ENCODE measurements around the gene SATB2.
A peak's percentile ranks its signal among the peaks of the same experiment; 100 is the strongest.

SATB2 gene

DNA sequence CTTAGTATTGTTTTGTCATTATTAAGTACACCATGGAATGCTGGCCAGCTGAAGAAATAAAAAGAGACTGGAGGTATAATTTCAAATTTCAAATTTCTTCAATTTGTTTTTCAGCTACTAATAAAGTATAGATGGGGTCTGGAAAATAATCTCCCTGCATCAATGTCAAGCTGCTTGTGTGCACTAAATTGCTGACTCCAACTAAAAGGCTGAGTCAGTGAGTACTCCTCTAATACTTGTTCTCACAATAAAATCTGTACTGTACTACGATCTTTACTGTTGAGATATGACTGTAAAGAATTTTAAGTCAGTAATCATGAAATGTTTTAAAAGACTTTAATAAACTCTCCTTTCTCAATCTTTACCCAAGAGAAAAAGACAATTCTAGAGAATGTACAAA, 131.9 kb downstream of the SATB2 start:
- no peak for DNase-seq (ENCODE audit: low spot score)

DNA sequence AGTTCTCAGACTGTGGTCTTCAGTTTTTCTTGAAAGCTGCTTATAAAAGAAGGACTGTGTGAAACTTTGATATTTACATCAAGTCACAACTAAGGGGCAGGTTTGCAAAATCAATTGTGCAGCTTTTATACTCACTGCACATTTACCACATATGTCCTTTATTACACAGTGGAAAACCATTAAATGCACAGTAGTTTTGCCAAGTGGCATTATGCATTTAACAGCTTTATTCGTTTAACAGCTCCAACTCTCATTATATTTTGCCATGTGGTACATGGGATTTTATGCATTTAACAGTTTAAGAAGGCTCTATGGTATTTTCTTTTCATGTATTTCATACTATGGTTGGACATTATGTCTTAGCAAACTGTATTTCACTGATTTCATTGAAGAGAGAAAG, 135.6 kb downstream of the SATB2 start:
- no peak for DNase-seq (ENCODE audit: low spot score)

DNA sequence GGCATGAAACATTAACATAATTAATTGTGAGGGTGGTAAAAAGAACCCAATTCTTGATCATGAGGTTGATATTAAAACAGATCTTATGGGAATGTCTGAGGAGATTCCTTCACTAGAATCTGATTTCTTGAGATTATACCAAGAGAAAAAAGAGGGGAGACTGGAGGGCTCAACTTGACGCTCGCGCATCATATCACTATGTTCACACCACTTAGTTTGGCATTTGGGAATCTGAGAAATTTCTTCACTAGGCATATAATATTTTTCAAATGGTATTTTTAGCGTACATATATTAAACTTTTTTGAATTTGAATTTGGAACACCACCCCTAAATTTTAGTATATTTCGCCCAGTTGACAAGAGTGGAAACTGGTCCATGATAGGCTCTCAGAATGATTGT, 140.1 kb downstream of the SATB2 start:
- no peak for DNase-seq (ENCODE audit: low spot score)

DNA sequence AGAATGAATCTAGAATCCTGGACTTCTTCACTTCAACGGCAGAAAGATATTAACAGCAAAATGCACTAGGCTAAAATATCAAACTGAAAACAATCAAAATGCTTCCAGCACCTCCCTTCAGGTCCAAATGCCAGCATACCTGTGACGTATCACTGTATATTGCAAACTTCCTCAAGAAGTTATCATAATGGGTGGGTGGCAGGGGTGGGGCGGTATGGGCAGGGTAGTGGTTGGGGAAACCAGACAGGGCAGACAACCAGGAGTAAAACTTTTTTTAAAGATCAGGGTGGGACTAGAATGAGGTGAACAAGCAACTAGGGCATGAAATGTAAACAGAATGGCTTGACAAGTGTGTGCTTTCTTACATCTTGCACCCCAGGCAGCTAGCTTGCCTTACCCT, 140.9 kb downstream of the SATB2 start:
- no peak for DNase-seq (ENCODE audit: low spot score)

DNA sequence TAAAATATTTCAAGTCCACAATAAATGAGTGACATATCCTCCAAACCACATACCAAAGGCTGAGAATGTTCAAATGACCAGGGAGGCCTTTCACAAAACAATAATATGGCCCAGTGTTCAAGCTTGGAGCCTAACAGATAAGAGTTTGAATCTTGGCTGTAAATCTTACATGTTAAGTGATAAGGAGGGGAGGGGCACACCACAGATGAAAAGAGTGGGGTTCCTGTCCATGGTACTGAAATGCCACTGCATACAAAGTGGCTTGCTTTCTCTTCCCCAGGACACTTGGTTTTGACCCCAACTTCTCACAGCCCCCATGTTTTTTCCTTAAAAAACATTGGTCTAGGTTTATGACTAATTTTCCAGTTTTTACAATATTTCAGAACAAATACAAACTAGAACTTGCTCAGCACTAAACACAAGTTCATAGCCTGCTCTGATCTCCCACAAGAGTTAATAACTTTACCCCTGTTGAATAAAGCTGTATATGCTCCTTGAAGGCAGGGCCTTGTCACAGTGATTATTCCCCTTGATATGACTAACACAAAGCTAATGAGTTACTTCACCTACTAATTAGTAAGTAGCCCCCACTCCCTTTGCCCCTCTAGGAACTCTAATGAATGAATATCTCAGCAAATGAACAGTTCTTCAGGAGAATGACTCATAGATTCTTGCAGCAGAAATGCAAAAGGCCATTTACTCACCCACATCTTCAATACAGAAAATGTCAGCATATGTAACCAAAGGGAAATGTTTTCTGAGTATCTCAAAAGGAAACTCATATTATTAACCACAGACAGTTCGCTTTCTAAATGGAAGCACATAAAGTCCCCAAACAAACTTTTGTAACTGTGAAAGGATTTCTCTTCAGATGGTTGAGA, 142.2 kb downstream of the SATB2 start:
- DNase-seq (ENCODE audit: low spot score): peak; percentile 31

DNA sequence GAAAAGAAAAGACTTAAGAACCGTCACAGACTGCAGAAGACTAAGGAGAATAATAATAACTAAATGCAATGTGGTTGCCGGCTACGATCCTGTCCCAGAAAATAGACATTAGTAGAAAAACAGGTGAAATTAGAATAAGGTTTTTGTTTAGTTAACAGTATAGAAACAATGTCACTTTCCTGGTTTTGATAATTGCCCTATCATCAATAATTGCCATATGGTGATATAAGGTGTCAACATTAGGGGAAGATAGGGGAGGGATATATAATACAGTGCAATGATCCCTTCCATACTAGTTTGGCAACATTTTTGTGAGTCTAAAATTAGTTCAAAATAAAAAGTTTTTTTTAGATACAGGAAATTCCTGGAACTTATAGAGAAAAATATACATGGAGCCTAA, 144.8 kb downstream of the SATB2 start:
- no peak for DNase-seq (ENCODE audit: low spot score)

DNA sequence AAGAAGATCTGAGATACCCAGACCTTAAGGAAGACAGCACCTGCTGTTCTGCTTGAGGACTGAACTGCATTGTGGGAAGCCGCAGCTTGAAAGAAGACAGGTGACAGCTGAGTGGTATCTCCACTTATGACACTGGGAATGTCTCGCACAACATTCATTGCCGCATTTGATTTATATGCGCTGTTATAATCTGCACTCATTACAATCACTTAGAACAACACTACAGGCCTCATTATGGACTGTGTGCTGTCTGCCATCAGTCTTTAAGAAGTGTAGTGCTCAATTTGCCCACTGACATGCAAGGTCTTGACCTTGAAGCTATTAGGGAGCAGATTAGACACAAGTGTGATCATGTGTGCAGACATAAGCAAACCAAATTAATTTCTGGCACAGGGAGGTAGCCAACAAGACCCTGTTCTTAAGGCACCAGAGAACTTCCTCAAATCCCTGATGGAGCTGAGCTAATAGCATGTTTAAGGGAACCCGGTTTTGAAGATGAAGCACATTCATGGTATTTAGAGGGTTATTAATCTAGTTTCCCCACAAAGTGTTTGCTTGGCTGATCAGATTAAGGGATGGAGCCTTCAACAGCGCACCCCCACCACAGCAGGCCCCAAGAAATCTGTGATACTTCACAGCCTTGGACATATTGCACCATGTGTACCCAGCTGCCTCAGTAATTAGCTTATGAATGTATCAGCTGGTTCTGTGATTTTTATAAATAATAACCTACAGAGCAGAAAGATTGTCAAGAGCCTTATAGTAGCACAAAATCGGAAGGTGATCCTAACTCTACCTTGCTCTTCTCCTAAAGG, 146.8 kb downstream of the SATB2 start:
- DNase-seq (ENCODE audit: low spot score): no peak

DNA sequence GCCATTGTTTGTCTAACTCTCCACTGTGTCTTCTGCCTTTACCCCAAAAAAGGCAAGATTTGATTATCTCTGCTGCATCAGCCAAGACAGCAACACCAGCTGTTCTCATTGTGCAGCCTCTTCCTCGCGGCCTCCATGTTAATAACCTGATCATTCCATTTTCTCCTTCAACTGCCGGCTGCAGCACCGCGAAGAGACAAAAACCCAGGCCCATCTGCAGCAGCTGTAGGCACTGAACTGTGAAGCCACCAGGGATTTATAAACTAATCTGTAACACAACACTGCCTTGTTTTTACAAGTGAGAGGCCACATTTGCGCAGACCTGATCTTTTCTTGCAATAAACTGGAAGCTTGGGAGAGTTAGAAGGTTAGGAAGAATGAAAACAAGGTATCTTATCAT, 147.8 kb downstream of the SATB2 start:
- DNase-seq (ENCODE audit: low spot score): no peak

DNA sequence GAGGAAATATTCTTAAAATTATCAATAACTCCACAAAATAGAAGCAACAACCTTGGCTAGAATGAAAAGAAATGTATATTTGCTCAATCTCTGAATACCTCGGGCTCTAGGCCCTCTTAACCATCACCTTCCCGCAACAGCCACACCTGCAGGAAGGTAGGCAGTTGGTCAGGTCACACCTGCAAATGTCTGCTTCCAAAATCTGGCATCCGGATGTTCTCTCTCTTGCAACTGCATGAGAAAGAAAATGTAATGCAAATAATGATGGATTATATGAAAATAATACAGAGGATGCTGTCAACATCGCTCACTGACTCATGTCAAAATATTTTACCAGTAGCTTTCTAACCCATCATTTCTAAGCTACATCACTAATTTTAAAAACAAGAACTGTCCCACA, 148.3 kb downstream of the SATB2 start:
- DNase-seq (ENCODE audit: low spot score): no peak

DNA sequence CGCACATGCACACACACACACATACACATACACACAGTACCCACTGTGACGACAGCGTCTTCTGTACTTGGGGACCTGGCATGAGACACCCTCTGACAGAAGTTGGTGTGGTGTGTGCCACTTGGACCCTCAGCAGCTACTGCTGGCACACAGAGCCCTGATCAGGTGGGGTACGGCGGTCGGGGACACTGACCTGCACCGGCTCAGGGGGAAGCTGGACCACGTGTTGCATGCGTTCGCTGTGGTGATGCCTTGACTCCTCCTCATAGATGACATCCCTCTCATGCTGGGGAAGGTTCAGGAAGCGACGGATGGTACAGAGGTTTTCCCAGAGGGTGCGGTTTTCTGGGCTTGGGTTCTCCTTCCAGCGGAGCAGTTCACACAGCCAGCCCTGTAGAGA, 149.2 kb downstream of the SATB2 start:
- no peak for DNase-seq (ENCODE audit: low spot score)

DNA sequence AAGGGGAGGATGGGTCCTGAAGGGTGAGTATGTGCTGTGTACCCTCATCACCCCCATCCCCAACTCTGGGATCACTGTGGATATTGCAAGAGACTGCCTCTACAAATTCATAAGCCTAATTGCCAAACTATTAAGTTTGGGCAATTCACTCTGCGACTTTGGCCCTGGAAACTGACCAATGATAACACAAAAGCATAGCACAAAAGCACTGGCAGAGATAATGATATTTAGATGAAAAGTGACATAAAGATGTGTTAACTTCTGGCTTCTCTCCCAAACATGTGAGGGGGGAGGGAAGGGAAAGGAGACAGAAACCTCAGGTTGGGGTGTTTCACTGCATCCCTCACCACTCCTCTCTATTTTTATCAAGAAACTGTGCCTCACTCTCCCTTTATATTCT, 150.3 kb downstream of the SATB2 start:
- DNase-seq (ENCODE audit: low spot score): no peak

DNA sequence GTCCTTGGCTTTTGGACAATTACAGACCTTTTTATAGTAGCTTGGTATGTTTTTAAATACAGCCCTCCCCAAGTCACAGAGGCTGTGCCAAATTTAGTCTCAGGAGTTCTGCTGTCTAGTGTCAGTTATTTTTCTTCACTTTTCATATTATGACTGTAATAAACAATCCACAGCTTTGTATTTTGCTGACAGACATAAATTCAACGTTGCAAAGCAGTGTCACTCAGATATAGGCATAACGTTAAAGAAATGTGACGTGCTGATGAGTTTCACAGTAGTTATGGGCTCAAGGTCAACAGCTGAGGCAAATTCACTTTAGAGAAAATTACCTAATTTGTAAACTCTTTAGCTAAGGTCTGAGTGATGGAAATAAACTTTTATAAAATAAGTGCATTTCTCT, 151.6 kb downstream of the SATB2 start:
- no peak for DNase-seq (ENCODE audit: low spot score)

DNA sequence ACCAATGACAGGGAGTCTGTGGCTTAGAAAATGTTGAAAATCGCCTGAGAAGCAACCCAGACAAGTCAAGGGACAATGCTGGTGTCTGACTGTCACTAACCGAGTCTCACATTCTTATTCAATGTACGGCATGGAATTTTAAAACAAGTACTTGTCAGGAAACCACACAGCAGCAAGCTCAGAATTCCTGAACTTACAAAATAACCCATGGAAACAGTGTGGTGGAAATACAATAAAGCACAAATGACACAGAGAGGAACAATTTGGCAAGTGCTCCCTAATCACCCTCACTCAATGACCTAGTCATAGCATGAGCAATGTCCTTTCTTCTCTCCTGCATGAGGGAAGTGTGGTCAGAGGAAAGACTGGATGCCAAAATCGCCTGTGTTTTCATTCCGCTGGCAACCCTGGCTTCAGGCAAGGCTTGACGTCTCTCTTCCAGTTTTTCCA, 154.0 kb downstream of the SATB2 start:
- peak; percentile 94 for DNase-seq (ENCODE audit: low spot score)

DNA sequence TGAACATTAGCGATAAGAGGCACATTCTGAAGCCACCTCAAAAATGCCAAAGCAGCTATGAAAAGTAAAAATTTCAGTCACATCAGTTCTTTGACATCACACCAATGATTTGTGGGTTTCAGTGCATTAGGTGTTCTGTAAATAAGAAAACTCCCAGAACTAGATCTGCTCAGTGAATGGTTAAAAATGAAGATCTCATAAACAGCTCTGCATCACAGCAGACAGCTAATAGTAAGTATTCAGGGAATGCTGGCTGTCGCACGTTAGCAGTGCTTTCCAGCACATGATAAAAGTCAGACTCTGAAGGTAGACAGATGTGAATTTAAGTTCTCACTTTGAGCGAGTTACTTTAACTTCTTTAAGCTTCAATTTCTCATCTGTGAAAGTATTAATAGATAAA, 154.9 kb downstream of the SATB2 start:
- no peak for DNase-seq (ENCODE audit: low spot score)

DNA sequence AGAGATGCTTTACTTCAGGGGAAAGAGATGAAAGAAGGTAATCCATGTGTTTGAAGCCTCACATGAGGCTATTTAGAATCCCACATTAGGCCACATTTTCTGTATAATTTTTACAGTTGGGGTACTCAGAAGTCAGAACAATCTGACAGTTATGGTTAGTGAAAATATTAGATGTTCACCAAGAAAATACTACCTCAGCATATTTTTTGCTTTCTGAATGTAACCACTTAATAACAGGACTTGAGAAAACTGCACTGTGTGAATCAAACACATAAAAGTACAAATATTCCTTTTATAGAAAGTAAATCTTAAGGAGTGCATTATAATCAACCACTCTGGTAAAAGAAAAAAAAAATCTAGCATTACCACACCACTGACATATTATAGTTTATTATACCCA, 169.3 kb downstream of the SATB2 start:
- DNase-seq (ENCODE audit: low spot score): no peak

DNA sequence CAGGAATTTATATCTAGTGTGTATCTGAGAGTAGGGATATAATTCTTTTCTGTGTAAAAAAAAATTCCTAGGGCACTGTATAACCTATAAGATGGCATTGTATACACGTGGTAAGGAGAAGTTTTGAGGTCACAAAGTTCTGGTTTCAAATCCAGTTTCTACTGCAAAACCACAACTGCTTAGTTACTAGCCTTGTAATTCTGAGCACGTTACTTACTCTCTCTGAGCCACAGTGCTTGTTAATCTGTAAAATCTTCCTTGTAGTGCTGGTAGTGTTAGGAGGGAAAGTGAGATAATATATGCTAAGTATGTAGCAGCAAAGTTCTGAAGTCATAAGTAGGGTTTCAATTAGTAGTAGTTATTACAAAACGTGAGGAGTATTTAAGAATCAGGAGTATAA, 175.4 kb downstream of the SATB2 start:
- no peak for DNase-seq (ENCODE audit: low spot score)

DNA sequence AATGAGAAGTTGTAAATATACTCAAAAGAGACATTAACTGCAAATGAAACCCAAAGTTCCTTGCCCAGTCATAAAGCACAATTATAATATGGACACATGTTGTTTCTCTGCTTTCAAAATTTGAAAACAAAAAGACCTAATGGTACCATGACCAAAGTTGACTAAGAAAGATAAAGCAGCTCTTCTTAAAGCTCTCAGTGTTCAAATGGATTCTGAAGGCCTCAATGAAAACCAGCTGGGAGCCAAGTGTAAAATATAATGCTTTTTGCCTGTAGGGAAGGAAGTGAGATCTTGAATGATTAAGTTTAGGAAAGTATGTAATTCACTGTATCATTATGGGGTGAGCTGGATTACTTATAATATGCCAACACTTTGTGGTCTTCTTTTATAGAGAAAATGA, 178.6 kb downstream of the SATB2 start:
- no peak for DNase-seq (ENCODE audit: low spot score)

DNA sequence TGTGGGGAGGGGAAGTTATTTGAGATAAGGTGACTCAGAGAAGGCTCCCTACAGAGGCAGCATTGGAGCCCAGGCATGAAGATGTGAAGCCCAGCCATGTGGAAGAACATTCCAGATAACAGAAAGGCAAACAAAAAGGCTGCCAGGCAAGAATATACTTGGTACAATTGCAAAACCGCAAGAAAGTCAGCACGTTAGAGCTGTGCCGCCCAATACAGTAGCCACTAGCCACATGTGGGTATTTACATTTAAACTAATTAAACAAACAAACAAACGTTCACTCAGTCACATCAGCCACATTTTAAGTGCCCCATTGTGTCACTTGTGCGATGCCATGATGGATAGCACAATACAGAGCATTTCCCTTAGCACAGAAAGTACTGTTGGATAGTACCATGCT, 179.6 kb downstream of the SATB2 start:
- DNase-seq (ENCODE audit: low spot score): peak; percentile 40

DNA sequence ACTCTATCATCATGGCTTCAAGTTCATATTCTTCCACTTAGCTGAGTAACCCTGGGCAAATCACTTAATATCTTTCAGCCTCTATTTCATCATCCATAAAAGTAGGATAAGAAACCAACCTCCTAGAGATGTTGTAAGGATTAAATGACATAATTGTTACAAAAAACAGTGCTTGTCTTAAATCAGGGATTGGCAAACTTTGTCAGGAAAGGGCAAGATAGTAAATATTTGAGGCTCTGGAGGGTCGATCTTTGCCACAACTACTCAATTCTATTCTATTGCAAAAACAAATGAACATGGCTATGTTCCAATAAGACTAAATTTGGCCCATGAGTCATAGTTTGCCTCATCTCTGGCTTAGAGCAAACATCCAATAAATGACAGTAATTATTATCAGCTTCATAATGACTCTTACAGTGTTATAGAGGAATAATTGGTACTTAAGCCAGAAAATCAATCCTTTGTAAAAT, 184.7 kb downstream of the SATB2 start:
- DNase-seq (ENCODE audit: low spot score): no peak

DNA sequence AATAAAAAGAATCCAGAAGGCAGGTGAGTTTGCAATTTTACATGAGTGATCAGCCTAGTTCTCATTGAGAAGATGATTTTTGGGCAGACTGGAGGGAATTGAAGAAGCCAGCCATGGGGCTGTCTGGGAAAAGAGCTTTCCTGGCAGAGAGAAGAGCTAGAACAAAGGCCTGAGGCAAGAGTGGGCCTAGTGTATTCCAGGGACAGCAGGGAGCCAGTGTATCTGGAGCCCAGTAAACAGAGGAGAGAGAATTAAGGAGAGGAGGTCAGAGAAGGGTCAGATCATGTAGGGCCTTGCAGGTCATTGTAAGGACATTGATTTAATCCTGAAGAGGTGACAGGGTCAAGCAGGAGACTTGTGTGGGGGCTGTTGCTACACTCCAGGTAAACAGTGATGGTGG, 195.8 kb downstream of the SATB2 start:
- DNase-seq (ENCODE audit: low spot score): no peak

DNA sequence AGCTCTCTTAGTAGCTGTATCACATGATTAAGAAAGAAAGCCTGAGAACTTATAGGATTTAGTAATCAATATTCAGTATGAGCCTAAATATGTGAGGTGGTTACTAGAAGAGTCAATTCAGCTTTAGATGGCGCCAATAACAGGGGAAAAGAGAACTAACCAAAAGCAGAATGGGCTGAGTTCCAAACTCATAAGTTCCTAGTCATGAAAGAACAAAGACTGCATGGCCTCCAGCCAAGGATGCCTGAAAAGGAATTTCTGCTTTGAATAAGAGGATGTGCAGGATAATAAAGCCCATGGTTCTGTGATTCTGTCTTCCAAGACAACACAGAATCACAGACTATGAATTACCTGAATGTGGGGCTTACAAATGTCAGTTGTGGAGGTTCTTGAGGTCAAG, 196.5 kb downstream of the SATB2 start:
- DNase-seq (ENCODE audit: low spot score): no peak

DNA sequence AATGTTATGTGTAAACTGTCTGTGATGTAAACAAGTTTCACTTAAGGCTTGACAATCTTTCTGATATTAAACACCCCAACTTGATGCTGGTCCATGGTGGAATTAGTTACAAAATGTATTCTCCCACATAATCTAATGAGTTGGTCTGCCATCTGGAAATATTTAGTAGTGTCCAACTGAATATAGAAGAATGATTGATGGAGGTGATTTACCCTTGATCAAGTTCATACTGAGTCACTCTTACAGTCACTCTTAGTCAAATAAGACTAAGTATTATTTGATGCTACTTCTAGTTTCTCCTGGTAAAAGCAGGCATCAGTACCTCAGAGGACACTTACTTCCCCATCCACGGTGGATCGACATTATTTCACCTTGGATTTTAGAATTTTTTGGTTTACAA, 198.1 kb downstream of the SATB2 start:
- no peak for DNase-seq (ENCODE audit: low spot score)

DNA sequence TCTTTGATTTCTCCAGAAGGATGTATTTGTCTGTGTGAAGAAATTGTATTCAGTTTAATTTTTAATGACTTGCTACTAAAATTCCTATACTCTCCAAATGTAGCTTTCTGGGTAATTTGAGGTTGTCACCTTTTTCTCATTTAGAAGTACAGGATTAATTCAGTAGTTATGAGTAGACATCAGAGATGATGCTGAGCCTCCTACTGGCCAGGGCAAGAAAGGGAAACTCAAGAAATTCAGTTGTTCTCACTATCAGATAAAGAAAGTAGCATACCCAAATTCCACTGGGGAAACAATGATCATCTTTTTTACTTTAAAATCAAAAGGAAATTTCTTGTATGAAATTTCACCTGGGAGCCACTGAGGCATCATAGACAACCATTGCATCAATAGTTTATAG, 199.4 kb downstream of the SATB2 start:
- no peak for DNase-seq (ENCODE audit: low spot score)
